ENCODE data around the gene MAMSTR.

Gene MAMSTR

GRCh38 chr19:48665786-48666185 is 53.7 kb downstream of the MAMSTR start:
- H3K14ac ChIP-seq (ENCODE audit: low read length), result no peak overlapping the region
- H3K23ac ChIP-seq (ENCODE audit: low read depth, low read length, poor library complexity), result no peak overlapping the region
- no peak overlapping the region for H3K4ac ChIP-seq (ENCODE audit: low read length)
- H2BK15ac ChIP-seq (ENCODE audit: low read length), result no peak overlapping the region
- peaks cover 0 to 2% of the 10 kb centered on the region in 2 donors for H3K9me3 ChIP-seq (replicated peaks in 1 of 2; ENCODE audit: control insufficient read depth in 2 of 2, insufficient read depth in 1 of 2, low read depth in 1 of 2, low read length in 2 of 2)
- no peak overlapping the region for H3K27ac ChIP-seq (replicated peaks; ENCODE audit: low read length)
- no peaks in the 10 kb centered on the region for H3K36me3 ChIP-seq (replicated peaks in 1 of 2; ENCODE audit: control insufficient read depth in 2 of 2, insufficient read depth in 2 of 2, low read length in 2 of 2)
- H3K79me1 ChIP-seq (ENCODE audit: low read depth, low read length), result peaks cover 1% of the 10 kb centered on the region
- H4K8ac ChIP-seq (ENCODE audit: low read depth, low read length), result no peak overlapping the region
- no peak overlapping the region for H3K9ac ChIP-seq (ENCODE audit: low read depth, low read length, poor library complexity)
- H2BK5ac ChIP-seq (ENCODE audit: low read length), result no peak overlapping the region
- DNase-seq (ENCODE audit: low spot score), result no peak
- no peak overlapping the region for H3K4me2 ChIP-seq (ENCODE audit: insufficient read depth, low read length, poor library complexity, severe bottlenecking)
- no peak overlapping the region for H3K18ac ChIP-seq (ENCODE audit: low read length)
- H4K91ac ChIP-seq (ENCODE audit: low read depth, low read length, poor library complexity), result no peak overlapping the region
- no peak overlapping the region for H2AFZ ChIP-seq (ENCODE audit: low read length)
- H3K27me3 ChIP-seq (ENCODE audit: control insufficient read depth in 3 of 3, insufficient read depth in 3 of 3, low read depth in 1 of 3, low read length in 3 of 3), result peaks cover 0 to 5% (median 0%) of the 10 kb centered on the region in 3 experiments
- H3K4me3 ChIP-seq (ENCODE audit: low read length in 2 of 2), result no peak overlapping the region
- no peak overlapping the region for H2BK12ac ChIP-seq (ENCODE audit: low read length)
- WGBS, 2 donors (ENCODE audit: extremely low coverage in 2 of 2, insufficient read length in 2 of 2, insufficient replicate concordance in 1 of 2), result no CpG with 5 or more reads among the region's 6 CpGs
- no peak overlapping the region for H2AK5ac ChIP-seq (ENCODE audit: low read depth, low read length)
- peaks cover 1 to 2% of the 10 kb centered on the region in 2 donors for H3K4me1 ChIP-seq (ENCODE audit: control insufficient read depth in 2 of 2, insufficient read depth in 1 of 2, low read depth in 1 of 2, low read length in 2 of 2)
- H2BK120ac ChIP-seq (ENCODE audit: low read depth, low read length), result no peak overlapping the region

- H4K8ac ChIP-seq (ENCODE audit: low read depth, low read length), result no peak overlapping the region
- no peaks in the 10 kb centered on the region for H3K79me1 ChIP-seq (ENCODE audit: low read depth, low read length)
- no peak overlapping the region for H3K4me2 ChIP-seq (ENCODE audit: insufficient read depth, low read length, poor library complexity, severe bottlenecking)
- H3K14ac ChIP-seq (ENCODE audit: low read length), result no peak overlapping the region
- no peak overlapping the region for H4K91ac ChIP-seq (ENCODE audit: low read depth, low read length, poor library complexity)
- H3K27ac ChIP-seq (replicated peaks; ENCODE audit: low read length), result no peak overlapping the region
- H3K36me3 ChIP-seq (replicated peaks in 1 of 2; ENCODE audit: control insufficient read depth in 2 of 2, insufficient read depth in 2 of 2, low read length in 2 of 2), result no peaks in the 10 kb centered on the region
- no peak overlapping the region for H3K23ac ChIP-seq (ENCODE audit: low read depth, low read length, poor library complexity)
- no peak overlapping the region for H3K9ac ChIP-seq (ENCODE audit: low read depth, low read length, poor library complexity)
- peak overlapping the region; percentile 37 for H2AK5ac ChIP-seq (ENCODE audit: low read depth, low read length)
- H3K18ac ChIP-seq (ENCODE audit: low read length), result peak overlapping the region; percentile 87
- H3K4ac ChIP-seq (ENCODE audit: low read length), result peak overlapping the region; percentile 53
- H3K4me3 ChIP-seq (ENCODE audit: low read length in 2 of 2), result no peak overlapping the region
- peaks cover 0 to 5% (median 0%) of the 10 kb centered on the region in 3 experiments for H3K27me3 ChIP-seq (ENCODE audit: control insufficient read depth in 3 of 3, insufficient read depth in 3 of 3, low read depth in 1 of 3, low read length in 3 of 3)
- peak overlapping the region; percentile 41 for H2BK12ac ChIP-seq (ENCODE audit: low read length)
- no CpG with 5 or more reads among the region's 14 CpGs for WGBS, 2 donors (ENCODE audit: extremely low coverage in 2 of 2, insufficient read length in 2 of 2, insufficient replicate concordance in 1 of 2)
- H2BK120ac ChIP-seq (ENCODE audit: low read depth, low read length), result no peak overlapping the region
- peaks cover 1 to 3% of the 10 kb centered on the region in 2 donors for H3K4me1 ChIP-seq (ENCODE audit: control insufficient read depth in 2 of 2, insufficient read depth in 1 of 2, low read depth in 1 of 2, low read length in 2 of 2)
- no peak overlapping the region for H2AFZ ChIP-seq (ENCODE audit: low read length)
- H3K9me3 ChIP-seq (replicated peaks in 1 of 2; ENCODE audit: control insufficient read depth in 2 of 2, insufficient read depth in 1 of 2, low read depth in 1 of 2, low read length in 2 of 2), result no peaks in the 10 kb centered on the region
- H2BK15ac ChIP-seq (ENCODE audit: low read length), result peak overlapping the region; percentile 67
- peak overlapping the region; percentile 48 for H2BK5ac ChIP-seq (ENCODE audit: low read length)
- DNase-seq (ENCODE audit: low spot score), result no peak
These were observed 55.0 kb downstream of the MAMSTR start for GRCh38 chr19:48664476-48664875.

GRCh38 chr19:48663667-48664066 is 55.9 kb downstream of the MAMSTR start:
- H3K27ac ChIP-seq (replicated peaks; ENCODE audit: low read length), result no peak overlapping the region
- H2BK15ac ChIP-seq (ENCODE audit: low read length), result no peak overlapping the region
- peaks cover 0 to 5% (median 0%) of the 10 kb centered on the region in 3 experiments for H3K27me3 ChIP-seq (ENCODE audit: control insufficient read depth in 3 of 3, insufficient read depth in 3 of 3, low read depth in 1 of 3, low read length in 3 of 3)
- H2AK5ac ChIP-seq (ENCODE audit: low read depth, low read length), result peak overlapping the region; percentile 83
- H3K23ac ChIP-seq (ENCODE audit: low read depth, low read length, poor library complexity), result no peak overlapping the region
- H3K4me1 ChIP-seq (ENCODE audit: control insufficient read depth in 2 of 2, insufficient read depth in 1 of 2, low read depth in 1 of 2, low read length in 2 of 2), result peaks cover 1 to 3% of the 10 kb centered on the region in 2 donors
- no CpG with 5 or more reads among the region's 4 CpGs for WGBS, 2 donors (ENCODE audit: extremely low coverage in 2 of 2, insufficient read length in 2 of 2, insufficient replicate concordance in 1 of 2)
- no peaks in the 10 kb centered on the region for H3K36me3 ChIP-seq (replicated peaks in 1 of 2; ENCODE audit: control insufficient read depth in 2 of 2, insufficient read depth in 2 of 2, low read length in 2 of 2)
- no peak overlapping the region for H4K8ac ChIP-seq (ENCODE audit: low read depth, low read length)
- no peak overlapping the region for H2BK120ac ChIP-seq (ENCODE audit: low read depth, low read length)
- H4K91ac ChIP-seq (ENCODE audit: low read depth, low read length, poor library complexity), result no peak overlapping the region
- H3K9me3 ChIP-seq (replicated peaks in 1 of 2; ENCODE audit: control insufficient read depth in 2 of 2, insufficient read depth in 1 of 2, low read depth in 1 of 2, low read length in 2 of 2), result no peaks in the 10 kb centered on the region
- peak overlapping the region; percentile 53 for H3K4ac ChIP-seq (ENCODE audit: low read length)
- H3K14ac ChIP-seq (ENCODE audit: low read length), result peak overlapping the region; percentile 82
- no peak overlapping the region for H3K4me2 ChIP-seq (ENCODE audit: insufficient read depth, low read length, poor library complexity, severe bottlenecking)
- H3K18ac ChIP-seq (ENCODE audit: low read length), result peak overlapping the region; percentile 91
- DNase-seq (ENCODE audit: low spot score), result no peak
- H2BK5ac ChIP-seq (ENCODE audit: low read length), result no peak overlapping the region
- peak overlapping the region; percentile 60 for H3K9ac ChIP-seq (ENCODE audit: low read depth, low read length, poor library complexity)
- no peak overlapping the region for H2AFZ ChIP-seq (ENCODE audit: low read length)
- H3K79me1 ChIP-seq (ENCODE audit: low read depth, low read length), result no peaks in the 10 kb centered on the region
- no peak overlapping the region for H2BK12ac ChIP-seq (ENCODE audit: low read length)
- H3K4me3 ChIP-seq (ENCODE audit: low read length in 2 of 2), result no peak overlapping the region
